HG03469 (cell line): ENCODE measurements around the gene ADCY3.

Experiments
- ATAC-seq: cut with Tn5 transposase; IDR thresholded peaks from one replicate; pipeline ENCODE4 v1.9.1; 2021; ENCODE audit warnings: mild to moderate bottlenecking, moderate library complexity, moderate number of reproducible peaks; ENCODE audit not compliant: unreplicated experiment

ADCY3 gene

GRCh38 chr2:24877067-24877466 lies 43.0 kb downstream of the ADCY3 start:
- ATAC-seq = no peak

- no peak for ATAC-seq
Measured at GRCh38 chr2:24875901-24876300, 44.1 kb downstream of the ADCY3 start.

GRCh38 chr2:24875272-24875671 lies 44.8 kb downstream of the ADCY3 start:
- ATAC-seq = no peak

GRCh38 chr2:24874035-24874434 lies 46.0 kb downstream of the ADCY3 start:
- ATAC-seq = no peak

- no peak for ATAC-seq
Measured at GRCh38 chr2:24873619-24874018, 46.4 kb downstream of the ADCY3 start.

- ATAC-seq = no peak
Measured at GRCh38 chr2:24872344-24873115, 47.5 kb downstream of the ADCY3 start.

GRCh38 chr2:24871852-24872333 lies 48.1 kb downstream of the ADCY3 start:
- ATAC-seq = no peak

- ATAC-seq = no peak
Measured at GRCh38 chr2:24870891-24871705, 48.9 kb downstream of the ADCY3 start.

- no peak for ATAC-seq
Measured at GRCh38 chr2:24870440-24870839, 49.6 kb downstream of the ADCY3 start.

GRCh38 chr2:24866946-24867345 lies 53.1 kb downstream of the ADCY3 start:
- no peak for ATAC-seq

GRCh38 chr2:24863641-24864040 lies 56.4 kb downstream of the ADCY3 start:
- no peak for ATAC-seq

GRCh38 chr2:24861500-24861899 lies 58.5 kb downstream of the ADCY3 start:
- no peak for ATAC-seq

- ATAC-seq = no peak
Measured at GRCh38 chr2:24860631-24861030, 59.4 kb downstream of the ADCY3 start.

GRCh38 chr2:24859968-24860600 lies 60.0 kb downstream of the ADCY3 start:
- ATAC-seq = no peak

GRCh38 chr2:24858996-24859395 lies 61.0 kb downstream of the ADCY3 start:
- no peak for ATAC-seq

GRCh38 chr2:24857746-24858145 lies 62.3 kb downstream of the ADCY3 start:
- ATAC-seq = no peak

- ATAC-seq = no peak
Measured at GRCh38 chr2:24856791-24857211, 63.2 kb downstream of the ADCY3 start.

GRCh38 chr2:24855726-24856125 lies 64.3 kb downstream of the ADCY3 start:
- ATAC-seq = no peak

GRCh38 chr2:24855022-24855622 lies 64.9 kb downstream of the ADCY3 start:
- ATAC-seq = no peak

- no peak for ATAC-seq
Measured at GRCh38 chr2:24853996-24854395, 66.0 kb downstream of the ADCY3 start.

- no peak for ATAC-seq
Measured at GRCh38 chr2:24853046-24853445, 67.0 kb downstream of the ADCY3 start.
